ENCODE measurements around the gene LIMCH1.
"Not testable (repeated sequence)": the region's sequence is repeated elsewhere in the genome, so short reads cannot be mapped to it uniquely, and the experiment has no call there.

LIMCH1 gene

DNA sequence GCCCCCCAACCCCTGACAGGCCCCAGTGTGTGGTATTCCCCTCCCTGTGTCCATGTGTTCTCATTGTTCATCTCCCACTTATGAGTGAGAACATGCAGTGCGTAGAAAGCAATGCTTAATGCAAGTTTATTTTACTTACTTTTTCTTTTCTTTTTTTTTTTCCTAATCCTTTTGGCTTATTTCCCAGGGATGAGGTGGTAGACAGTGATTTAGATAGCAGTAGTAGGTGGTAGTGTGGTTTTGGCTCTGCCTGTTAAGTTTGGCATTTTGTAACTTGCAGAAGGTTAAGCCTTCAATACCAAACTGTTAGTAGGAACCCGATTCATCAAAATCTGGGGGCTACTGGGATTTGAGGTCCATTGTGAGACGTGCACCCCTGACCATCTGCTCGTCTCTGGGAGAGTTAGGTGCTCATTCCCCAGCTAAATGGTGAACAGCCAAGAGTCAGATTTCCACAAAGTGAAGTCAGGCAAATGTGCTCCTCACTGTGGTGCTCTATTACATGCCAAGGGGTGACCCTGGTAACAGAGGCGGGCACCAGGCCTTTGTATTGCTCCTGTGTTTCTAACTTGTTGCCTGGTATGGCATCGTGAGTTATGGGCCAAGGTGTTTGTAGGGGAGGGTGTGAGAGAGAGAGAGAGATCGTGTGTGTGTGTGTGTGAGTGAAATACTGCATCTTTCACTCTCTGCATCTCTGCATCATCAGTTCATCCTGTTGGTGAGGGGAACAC is 140.3 kb downstream of the LIMCH1 start:
- no peak for DNase-seq (ENCODE audit: low read depth in 2 of 2)

DNA sequence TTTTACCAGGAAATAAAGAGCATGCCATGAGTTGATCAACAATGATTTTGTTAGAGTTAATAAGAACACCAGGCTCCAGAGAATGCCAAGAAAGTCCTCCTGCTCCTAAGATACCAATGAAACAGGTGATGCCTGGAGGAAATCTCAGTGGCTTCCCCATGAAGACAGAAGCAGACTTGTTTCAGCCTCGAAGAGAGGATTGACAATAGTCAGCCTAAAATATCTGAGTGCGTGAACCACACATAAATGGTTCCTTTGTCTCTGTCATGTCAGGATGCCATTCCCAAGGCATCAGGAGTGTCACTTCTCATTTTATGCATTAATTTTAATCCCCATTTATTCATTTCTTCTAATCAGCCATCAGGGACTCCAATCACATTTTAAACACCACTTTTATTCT is 141.0 kb downstream of the LIMCH1 start:
- DNase-seq (ENCODE audit: low read depth in 2 of 2), result no peak

DNA sequence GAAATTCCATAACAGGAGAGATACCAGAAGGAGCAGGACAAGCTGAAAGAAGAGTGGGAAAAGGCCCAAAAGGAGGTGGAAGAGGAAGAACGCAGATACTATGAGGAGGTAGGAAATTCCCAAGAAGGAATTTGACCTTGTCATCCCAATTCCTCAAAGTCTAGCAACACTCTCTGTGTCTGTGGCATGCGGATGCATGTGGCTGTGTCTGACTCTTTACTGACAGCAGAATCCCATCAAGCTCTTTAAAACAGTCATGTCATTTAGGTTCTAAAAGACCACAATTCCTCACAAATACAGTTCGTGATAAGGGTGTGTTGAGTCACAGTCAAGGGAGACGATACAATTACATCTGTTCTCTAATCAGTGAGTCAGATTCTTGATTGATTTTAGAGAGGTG is 142.0 kb downstream of the LIMCH1 start:
- no peak for DNase-seq (ENCODE audit: low read depth in 2 of 2)

DNA sequence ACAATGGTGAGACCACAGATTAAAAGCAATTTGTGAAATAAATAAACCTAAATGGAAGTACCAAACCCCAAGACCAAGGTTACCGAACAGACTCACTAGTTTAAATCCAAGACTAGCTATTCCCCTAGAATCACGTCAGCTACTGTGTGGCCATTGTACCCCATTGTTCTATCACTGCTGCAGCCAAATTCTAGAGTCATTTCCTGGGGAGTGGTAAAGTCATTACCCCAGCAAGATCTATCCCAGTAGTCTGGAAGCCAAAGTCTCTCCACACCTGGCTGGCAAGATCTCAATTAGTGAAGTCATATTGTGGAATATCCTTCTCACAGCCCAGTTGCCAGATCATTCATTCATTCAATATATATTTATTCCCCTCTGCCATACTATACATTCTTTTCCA is 143.1 kb downstream of the LIMCH1 start:
- DNase-seq (ENCODE audit: low read depth in 2 of 2), result no peak

DNA sequence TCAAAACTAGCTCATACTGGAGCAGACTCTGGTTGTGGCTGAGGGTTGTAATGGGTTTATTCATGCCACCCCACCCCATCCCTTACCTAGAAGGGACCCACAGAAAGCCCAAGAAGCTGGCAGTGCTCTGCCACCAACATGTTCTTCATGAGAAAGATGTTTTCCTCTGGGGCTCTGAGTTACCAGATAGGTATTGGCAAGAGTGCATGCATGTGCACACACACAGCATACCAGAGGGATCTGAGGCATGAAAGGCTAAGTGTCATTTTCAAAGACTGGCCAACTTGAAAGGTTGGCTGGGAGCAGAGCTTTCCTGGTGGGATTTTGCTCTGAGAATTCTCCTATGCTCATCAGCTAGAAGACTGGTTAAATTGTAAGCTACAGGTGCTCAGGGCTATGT is 145.4 kb downstream of the LIMCH1 start:
- no peak for DNase-seq (ENCODE audit: low read depth in 2 of 2)

DNA sequence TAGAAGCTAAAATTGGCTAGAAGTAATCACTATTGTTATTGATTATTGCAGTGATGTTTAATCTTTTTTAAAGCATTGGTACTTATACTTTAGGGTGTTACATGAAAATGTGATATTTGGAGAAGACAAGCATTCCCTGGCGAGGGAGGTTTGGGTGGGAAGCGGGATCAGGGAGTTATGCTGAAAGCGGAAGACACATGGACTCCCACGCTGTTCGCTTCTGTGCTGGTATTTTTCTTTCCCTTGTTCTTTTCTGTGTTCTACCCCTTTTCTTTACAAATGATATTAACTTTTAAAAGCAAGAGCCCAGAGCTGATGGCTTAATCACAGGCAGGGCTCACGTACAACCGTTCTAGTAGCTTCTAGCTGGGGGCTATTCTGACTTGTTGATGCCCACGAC is 148.9 kb downstream of the LIMCH1 start:
- DNase-seq (ENCODE audit: low read depth in 2 of 2), result no peak

DNA sequence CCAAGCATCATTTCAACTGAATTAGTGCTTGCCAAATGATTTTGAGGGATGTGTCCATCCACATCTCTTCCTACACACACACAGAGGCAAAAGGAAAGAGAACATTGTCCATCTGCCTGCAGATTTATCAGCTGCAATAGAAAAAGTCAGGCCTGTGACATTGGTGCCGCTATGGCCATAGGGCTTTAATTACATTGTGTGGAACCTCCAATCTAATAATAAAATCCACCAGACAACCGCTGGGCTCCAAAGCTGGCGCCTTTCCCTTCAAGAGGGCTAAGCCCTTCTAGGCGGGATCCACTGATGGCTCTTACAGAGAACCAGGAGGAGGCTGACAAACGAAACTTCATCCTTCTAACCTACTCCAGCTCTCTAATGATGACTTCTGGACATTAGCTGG is 150.0 kb downstream of the LIMCH1 start:
- no peak for DNase-seq (ENCODE audit: low read depth in 2 of 2)

DNA sequence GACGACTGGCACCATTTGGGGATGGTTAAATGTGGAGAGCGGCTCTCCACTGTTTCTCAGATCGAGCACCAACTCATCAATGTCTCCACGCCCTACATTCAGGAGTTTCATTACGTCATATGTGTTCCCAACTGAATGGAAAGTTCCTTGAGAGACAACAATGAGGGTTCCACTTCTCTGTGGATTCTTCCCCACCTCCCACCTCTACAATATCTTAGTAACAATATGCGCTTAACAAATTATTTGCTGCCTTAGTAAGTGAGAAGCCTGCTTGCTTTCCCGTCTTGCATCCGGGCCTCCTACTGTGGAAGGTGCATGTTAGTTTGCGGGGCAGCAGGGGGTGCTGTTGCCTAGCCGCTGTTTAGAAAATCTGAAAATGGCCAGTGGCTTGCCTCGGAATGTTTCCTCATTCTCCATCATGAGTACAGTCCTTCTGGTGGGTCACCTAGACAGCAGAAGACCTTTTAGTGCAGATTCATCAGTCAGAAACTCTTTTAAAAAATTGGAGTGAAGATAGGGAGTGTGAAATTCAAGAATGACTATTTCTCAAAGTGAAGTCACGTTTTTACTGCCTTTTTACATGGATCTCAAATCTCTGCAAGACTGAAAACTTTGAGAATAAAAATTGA is 154.9 kb downstream of the LIMCH1 start:
- no peak for DNase-seq (ENCODE audit: low read depth in 2 of 2)

DNA sequence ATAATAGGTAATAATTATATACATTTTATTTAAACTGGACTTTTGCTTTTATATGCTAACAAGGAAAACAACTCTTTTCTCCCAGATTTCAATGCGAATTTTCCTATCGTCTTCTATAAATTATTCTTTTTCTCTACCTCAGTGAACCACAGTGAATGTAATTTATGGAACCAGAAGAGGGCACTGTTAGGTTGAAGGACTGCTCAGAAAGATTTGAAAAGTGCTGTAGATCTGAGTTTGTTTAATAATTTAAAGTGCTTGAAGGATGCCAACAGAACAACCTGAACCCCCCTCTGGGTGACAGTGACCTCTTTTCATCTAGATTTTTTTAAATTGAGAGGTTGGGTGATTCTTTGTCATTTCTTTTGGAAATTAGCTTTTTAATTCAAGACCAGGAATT is 155.7 kb downstream of the LIMCH1 start:
- no peak for DNase-seq (ENCODE audit: low read depth in 2 of 2)

DNA sequence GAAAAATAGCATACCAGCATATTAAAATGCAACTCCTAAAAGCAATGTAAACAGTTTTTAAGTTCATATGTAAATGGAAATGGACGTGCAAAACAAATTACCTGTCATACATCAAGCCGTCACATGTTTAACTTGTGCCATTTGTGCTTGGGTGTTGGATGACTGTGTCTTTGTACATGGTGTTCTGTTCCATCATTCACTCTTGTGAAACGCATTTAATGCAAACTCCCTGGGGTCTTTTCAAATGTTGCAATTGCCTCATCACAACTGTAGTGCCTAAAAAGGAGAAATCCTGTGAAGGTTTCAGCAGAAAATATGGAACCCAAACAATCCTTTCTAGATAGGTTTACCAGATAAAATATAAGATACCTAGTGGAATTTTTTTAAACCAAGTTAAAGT is 158.2 kb downstream of the LIMCH1 start:
- DNase-seq (ENCODE audit: low read depth in 2 of 2), result no peak

DNA sequence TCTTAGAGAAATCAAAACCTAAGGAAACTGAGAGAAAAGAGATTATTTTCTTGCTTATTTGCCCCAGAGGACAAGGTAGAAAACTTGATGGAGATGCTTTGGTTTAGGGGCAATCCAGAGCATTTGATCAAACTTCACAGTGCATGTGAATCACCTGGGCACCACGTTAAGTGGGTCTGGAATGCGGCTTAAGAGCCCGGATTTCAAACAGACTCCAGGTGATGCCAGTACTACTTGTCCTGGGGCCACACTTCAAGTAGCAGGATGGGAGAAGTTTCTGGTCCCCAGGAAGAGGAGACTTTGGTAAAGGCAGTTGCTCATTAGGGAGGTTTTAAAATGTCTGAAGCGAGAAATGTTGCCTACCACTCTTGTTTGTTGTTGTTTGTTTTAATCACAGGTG is 158.8 kb downstream of the LIMCH1 start:
- DNase-seq (ENCODE audit: low read depth in 2 of 2), result no peak

DNA sequence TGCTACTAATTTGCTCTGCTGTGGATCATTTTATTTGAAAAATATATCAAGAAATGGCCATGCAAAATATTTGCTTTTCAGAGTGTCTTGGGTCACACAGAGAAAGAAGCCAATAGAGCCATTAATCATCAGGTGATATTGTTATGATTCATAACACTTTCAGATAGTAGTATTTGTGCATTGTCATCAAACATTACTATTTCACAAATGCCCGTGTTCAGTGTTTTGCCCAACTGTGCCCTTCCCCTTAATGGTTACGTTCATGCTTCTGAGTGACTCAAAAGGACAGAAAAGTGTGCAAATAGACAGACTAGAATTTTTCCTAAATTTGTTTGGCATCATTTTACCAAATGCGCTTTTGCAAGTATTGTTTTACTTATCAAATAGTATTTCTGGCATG is 164.0 kb downstream of the LIMCH1 start:
- DNase-seq (ENCODE audit: low read depth in 2 of 2), result no peak

DNA sequence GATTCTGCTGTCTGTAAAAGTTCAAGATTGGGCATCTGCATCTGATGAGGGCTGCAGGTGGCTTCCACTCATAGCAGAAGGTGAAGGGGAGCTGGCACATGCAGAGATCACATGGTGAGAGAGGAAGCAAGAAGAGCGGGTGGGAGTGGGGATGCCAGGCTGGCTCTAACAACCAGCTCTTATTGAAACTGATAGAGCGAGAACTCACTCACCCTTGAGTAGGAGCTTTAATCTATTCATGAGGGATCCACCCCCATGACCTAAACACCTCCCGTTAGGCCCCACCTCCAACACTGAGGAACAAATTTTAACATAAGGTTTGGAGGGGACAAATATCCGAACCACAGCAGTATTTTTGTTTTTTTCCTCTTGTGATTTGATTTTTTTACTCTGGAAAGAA is 164.8 kb downstream of the LIMCH1 start:
- DNase-seq (ENCODE audit: low read depth in 2 of 2), result no peak

DNA sequence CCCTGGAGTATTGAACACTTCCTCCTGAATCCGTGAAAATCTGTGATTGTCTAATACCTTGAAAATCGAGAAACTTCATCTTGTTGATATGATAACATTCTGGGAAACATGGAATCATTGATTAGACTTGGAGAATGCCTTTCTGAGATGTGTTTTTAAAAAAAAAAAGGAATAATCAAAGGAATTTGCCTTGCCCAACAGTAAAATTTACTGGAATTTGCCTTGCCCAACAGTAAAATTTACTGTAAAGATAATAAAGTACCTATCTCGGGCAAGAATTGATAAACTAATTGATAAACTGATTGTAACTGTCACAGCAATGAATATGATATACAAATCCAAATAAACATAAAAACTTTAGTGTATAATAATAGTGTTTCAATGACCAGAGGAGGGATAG is 165.8 kb downstream of the LIMCH1 start:
- no peak for DNase-seq (ENCODE audit: low read depth in 2 of 2)

DNA sequence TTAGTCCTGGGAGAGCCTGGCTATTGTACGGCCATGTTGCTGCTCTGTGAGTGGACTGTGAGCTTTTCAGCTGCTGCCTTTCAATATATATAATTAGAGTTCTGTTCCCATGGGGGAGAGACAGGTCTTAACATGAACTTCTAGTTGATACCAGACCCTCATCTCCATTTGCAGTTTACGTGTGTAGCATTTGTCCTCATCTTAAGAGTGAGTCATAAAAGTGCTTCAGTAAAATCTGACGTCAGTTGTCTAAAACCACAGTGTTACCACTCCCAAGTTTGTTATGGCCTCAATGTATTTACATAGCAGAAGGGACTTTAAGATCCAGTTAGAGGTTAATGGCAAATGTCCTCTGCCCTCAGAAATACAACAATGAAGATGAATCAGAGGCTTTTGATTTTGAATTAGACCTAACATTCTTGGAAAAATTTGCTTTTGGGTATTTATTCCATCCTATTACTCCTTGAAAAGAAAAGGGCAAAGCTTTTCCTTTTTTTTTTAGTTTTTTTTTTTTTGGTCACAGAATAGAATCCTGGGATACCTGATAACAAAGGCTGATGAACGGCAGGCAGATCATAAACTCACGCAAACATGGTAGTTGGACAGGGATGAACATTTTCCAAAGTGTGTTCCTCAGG is 172.0 kb downstream of the LIMCH1 start:
- no peak for DNase-seq (ENCODE audit: low read depth in 2 of 2)

DNA sequence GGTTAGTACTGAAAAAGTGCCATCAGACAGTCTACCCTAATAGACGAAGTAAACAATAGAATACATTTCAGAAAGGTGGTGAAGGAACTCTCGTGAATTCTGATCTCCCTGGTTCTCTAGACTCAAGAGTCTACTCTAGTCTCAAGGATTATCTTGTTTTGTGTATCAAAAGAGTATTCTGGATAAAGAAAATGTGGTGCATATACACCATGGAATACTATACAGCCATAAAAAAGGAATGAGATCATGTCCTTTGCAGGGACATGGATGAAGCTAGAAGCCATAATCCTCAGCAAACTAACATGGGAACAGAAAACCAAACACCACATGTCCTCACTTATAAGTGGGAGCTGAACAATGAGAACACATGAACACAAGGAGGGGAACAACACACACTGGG is 173.7 kb downstream of the LIMCH1 start:
- not testable (repeated sequence) for DNase-seq (ENCODE audit: low read depth in 2 of 2)

DNA sequence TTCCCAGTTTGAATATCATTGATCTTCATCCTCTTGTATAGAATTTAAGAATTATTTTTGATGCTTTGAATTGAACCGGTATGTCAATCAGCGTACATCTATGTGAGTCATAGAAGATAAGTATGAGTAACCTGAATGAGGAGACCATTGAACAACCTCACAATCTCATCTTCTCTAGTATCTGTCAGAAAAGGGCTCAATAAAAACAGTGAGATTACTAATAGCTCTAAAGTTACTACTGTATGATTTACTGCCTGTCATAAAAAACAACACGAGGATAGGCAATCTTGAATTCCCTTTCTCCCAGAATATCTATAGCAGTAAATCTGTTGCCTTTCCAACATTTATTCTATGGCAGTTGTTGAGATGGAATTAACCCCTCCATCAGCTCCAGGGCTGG is 174.5 kb downstream of the LIMCH1 start:
- DNase-seq (ENCODE audit: low read depth in 2 of 2), result no peak

DNA sequence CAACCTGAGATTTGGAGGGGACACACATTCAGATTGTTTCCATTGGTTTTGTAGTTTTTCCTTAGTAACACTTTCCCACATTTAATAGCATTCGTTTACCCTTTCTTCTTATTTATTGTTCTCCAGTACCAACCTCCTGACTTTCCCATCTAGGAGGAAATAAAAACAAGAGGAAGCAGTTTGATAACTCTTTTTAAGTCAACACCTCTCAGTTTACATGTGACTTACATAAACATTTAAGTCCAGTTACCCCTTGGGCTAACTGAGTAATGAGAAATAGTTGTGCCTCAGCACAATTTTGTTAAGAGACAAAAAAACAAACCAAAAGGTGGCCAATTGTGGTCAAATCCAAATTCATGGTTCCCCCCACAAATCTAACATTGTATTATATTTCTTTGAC is 175.8 kb downstream of the LIMCH1 start:
- no peak for DNase-seq (ENCODE audit: low read depth in 2 of 2)

DNA sequence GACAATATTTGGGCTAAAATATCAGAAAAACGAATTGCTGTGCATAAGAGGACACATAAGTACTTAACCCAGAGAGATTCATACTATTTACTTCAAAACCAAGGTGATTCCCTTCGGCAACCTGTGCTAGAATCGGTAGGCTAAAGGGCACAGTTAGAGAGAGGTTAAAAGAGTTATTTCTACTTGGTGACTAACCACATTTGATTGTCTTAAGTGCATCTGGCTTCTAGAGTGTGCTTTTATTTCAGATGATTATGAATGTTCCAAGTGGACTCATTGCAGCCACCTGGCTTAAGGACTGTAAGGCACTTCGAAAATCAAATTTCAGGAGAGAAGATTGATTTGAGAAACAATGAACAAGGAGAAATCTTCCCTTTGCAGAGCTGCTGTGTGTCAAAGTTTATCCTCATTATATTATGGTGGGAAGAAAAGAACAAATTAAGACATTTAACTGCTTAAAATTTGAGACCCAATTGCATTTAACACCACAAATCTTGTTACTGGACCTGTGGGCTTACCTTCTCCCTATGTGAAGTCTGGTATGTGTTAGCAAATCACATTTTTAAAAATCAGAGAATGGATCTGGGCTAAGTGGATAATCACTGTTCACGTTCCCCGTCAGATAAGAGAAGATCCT is 176.5 kb downstream of the LIMCH1 start:
- no peak for DNase-seq (ENCODE audit: low read depth in 2 of 2)

DNA sequence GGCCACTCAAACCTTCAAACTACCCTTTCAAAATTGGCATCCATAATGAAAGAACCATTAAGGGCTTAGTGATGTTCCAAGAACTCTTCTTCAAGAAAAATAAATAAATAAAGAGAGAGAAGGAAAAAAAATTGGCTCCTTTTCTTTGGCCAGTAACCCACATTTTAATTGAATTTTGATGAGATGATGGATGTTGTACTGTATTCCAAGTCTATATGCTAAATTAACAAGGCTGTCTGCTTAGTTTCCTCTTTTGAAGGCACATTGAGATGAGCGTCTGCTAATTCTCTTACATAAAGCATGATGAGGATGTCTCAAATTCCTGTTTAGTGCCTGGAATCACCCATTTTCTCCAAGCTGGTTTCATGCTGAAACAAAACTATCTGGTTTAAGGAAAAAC is 177.2 kb downstream of the LIMCH1 start:
- DNase-seq (ENCODE audit: low read depth in 2 of 2), result no peak

DNA sequence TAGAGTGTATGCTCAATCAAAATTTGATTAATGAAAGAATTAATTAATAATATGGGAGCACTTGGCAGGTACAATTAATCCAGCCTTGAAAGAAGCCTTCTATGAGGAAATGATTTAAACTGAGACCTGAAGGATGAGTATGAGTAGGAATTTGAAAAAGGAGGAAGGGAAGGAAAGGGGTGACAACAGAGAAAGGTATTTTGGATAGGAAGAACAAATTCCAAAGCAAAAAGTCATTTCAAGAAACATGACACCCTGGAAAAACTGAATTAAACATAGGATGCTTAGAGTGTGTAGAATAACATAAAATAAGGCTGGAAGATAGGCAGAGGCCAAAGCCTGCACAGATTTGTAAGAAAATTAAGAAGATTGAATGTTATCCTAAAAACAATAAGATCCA is 180.9 kb downstream of the LIMCH1 start:
- no peak for DNase-seq (ENCODE audit: low read depth in 2 of 2)

DNA sequence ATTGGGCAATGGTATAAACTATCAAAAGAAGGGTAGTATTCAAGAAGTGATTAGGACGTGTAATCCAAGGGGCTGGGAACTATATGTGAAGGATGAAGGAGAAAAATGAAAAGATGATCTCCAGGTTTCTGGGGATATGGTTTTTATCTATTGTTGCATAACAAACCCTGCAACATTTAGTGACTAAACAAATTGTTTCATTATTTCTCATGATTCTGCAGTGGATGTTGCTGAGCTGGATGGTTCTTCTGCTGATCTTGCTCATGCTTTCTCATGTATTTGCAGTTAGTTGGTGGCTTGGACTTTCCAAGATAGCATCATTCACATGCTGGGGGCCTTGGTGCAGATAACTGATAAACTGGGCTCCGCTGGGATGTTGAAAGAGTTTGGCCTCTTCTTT is 181.5 kb downstream of the LIMCH1 start:
- DNase-seq (ENCODE audit: low read depth in 2 of 2), result no peak

DNA sequence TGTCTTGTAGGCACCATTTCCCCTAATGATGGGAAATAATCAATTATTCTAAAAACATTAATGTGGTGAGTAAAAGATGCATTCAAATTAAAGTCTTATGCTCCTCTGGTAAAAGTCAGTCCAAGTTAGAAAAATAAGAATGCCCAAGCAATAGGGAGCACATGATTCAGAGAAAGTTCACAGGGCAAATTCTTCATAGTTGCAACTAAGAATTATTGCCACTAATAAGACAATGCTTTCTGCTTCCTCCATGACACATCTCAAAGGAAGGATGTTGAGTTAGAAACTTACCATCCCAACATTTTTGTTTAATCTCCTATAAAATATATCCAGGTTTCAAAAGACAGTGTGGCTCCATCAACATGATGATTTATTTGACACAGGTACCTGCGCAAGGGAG is 184.2 kb downstream of the LIMCH1 start:
- DNase-seq (ENCODE audit: low read depth in 2 of 2), result no peak

Measured in stimulated activated CD8-positive, alpha-beta memory T cell treated with anti-CD3 and anti-CD28 coated beads, Interleukin-7, amount 100 ng/mL, for 1 hour (primary cell).